Upper lobe of left lung (tissue), 6 donors: ENCODE data around the gene CXCR5. TPM values are rescaled to one million over a fixed set of nuclear protein-coding genes. Genes with fewer than 3 reads are reported as not detected.

Experiments used
- ATAC-seq, 2 donors: fragments of 200-7000 bp; cut with Tn5 transposase; one replicate each; pipeline ENCODE4 v1.9.1; 2022; ENCODE audit warnings: mild to moderate bottlenecking in 2 of 2, moderate library complexity in 2 of 2; ENCODE audit not compliant: low FRiP score in 2 of 2
- DNase-seq, 2 donors: peaks; one replicate each; pipeline ENCODE4 v3.0.0-alpha.2; 2019 to 2020
- H3K27ac ChIP-seq, 4 donors: fragments of 200-600 bp; sonication (generic); one replicate each; pipeline ENCODE4 v1.5.1; 2016 to 2019
- H3K27me3 ChIP-seq, 4 donors: fragments of 200-600 bp; sonication (generic); one replicate each; pipeline ENCODE4 v1.5.1; 2017 to 2019
- H3K36me3 ChIP-seq, 4 donors: fragments of 200-600 bp; sonication (generic); one replicate each; pipeline ENCODE4 v1.5.1; 2016 to 2019
- H3K4me1 ChIP-seq, 4 donors: fragments of 200-600 bp; sonication (generic); one replicate each; pipeline ENCODE4 v1.5.1; 2018 to 2019
- H3K4me3 ChIP-seq, 4 donors: fragments of 200-600 bp; sonication (generic); one replicate each; pipeline ENCODE4 v1.5.1; 2017 to 2019; ENCODE audit warnings: mild to moderate bottlenecking in 2 of 4, moderate library complexity in 1 of 4
- H3K9me3 ChIP-seq, 4 donors: fragments of 200-600 bp; sonication (generic); one replicate each; pipeline ENCODE4 v1.5.1; 2018 to 2019
- EP300 ChIP-seq, 4 donors: sonication (generic); formaldehyde crosslinking; IDR thresholded peaks; one replicate each; pipeline ENCODE4 v1.5.1; 2017; ENCODE audit warnings: antibody characterized with exemption in 4 of 4, control low read depth in 2 of 4
- POLR2A ChIP-seq, 4 donors: fragments of 450-650 bp; IDR thresholded peaks; one replicate each; pipeline ENCODE4 v1.5.1; 2016 to 2017; ENCODE audit warnings: antibody characterized with exemption in 4 of 4, mild to moderate bottlenecking in 2 of 4
- POLR2AphosphoS5 ChIP-seq, 2 donors: sonication (generic); formaldehyde crosslinking; IDR thresholded peaks; one replicate each; pipeline ENCODE4 v1.5.1; 2017; ENCODE audit warnings: antibody characterized with exemption in 2 of 2
- WGBS, 2 donors: methylation state at CpG; one replicate each; pipeline ENCODE4 v1.1.5; 2017 to 2018; 5-methylcytosine and 5-hydroxymethylcytosine counted together
- total RNA-seq, 6 donors: library from RNA; depleted of rRNA in 4 of 6; stranded (reverse); fragments of >200 nt in 4 of 6; gene quantifications; one replicate each; pipeline versions ENCODE4 v1.1.0 to v1.2.1, GENCODE V29; 2016 to 2021
- TF ChIP-seq, protein P1 (sequence below), 6 experiments: fragments of 450-650 bp in 4 of 6; fragments of 200-600 bp in 2 of 6; sonication (generic) in 2 of 6; IDR thresholded peaks; one replicate each; pipeline ENCODE4 v1.5.1; 2016 to 2019; ENCODE audit warnings: antibody characterized with exemption in 6 of 6
- donor health status: DM: no; HTN: no; CAD: no; lungs with moderate emphysema.
- donor health status: DM: no; HTN: yes; CAD: no; lungs with severe emphysema.

Gene CXCR5
- total RNA-seq, 6 donors from 2014 or later = under 0.01 to 0.17 (median 0.16) TPM; not detected in 2

GRCh38 chr11:118857385-118857784 is 26.3 kb upstream of the CXCR5 start:
- TF ChIP-seq EP300 (IDR thresholded peaks at IDR 0.05) (no peak), POLR2A (IDR thresholded peaks at IDR 0.05) (no peak), POLR2AphosphoS5 (IDR thresholded peaks at IDR 0.05) (no peak)
- TF ChIP-seq, protein P1, sequence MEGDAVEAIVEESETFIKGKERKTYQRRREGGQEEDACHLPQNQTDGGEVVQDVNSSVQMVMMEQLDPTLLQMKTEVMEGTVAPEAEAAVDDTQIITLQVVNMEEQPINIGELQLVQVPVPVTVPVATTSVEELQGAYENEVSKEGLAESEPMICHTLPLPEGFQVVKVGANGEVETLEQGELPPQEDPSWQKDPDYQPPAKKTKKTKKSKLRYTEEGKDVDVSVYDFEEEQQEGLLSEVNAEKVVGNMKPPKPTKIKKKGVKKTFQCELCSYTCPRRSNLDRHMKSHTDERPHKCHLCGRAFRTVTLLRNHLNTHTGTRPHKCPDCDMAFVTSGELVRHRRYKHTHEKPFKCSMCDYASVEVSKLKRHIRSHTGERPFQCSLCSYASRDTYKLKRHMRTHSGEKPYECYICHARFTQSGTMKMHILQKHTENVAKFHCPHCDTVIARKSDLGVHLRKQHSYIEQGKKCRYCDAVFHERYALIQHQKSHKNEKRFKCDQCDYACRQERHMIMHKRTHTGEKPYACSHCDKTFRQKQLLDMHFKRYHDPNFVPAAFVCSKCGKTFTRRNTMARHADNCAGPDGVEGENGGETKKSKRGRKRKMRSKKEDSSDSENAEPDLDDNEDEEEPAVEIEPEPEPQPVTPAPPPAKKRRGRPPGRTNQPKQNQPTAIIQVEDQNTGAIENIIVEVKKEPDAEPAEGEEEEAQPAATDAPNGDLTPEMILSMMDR (IDR thresholded peaks at IDR 0.05) = no peak
- no peaks in the 10 kb centered on the region for H3K4me1 ChIP-seq
- H3K27me3 ChIP-seq = no peaks in the 10 kb centered on the region
- no peak for ATAC-seq
- H3K36me3 ChIP-seq = no peaks in the 10 kb centered on the region
- no peak for DNase-seq
- H3K9me3 ChIP-seq = no peaks in the 10 kb centered on the region
- 87 to 95% methylated on average over 5 of the region's 5 CpGs for WGBS, 2 donors
- no peak overlapping the region for H3K4me3 ChIP-seq
- no peak overlapping the region for H3K27ac ChIP-seq

GRCh38 chr11:118859973-118860372 is 23.7 kb upstream of the CXCR5 start:
- Histone ChIP-seq H3K36me3 (no peaks in the 10 kb centered on the region), H3K4me1 (no peaks in the 10 kb centered on the region), H3K27ac (no peak overlapping the region), H3K4me3 (no peak overlapping the region), H3K27me3 (no peaks in the 10 kb centered on the region), H3K9me3 (no peaks in the 10 kb centered on the region)
- TF ChIP-seq, protein P1 (IDR thresholded peaks at IDR 0.05) = no peak
- no peak for TF ChIP-seq POLR2A (IDR thresholded peaks at IDR 0.05)
- no peak for ATAC-seq
- 69 to 72% methylated on average over 3 to 4 of the region's 4 CpGs for WGBS, 2 donors
- no peak for DNase-seq

- Histone ChIP-seq H3K36me3 (no peaks in the 10 kb centered on the region), H3K27me3 (no peaks in the 10 kb centered on the region), H3K27ac (peak overlapping the region in 2 of 4 donors; percentile 80 to 83), H3K4me3 (no peak overlapping the region), H3K4me1 (peaks cover 13 to 18% (median 14%) of the 10 kb centered on the region in 4 donors), H3K9me3 (no peaks in the 10 kb centered on the region)
- 66 to 70% methylated on average over 2 of the region's 2 CpGs for WGBS, 2 donors
- DNase-seq = no peak
- TF ChIP-seq POLR2AphosphoS5 (IDR thresholded peaks at IDR 0.05) (no peak), EP300 (IDR thresholded peaks at IDR 0.05) (no peak), POLR2A (IDR thresholded peaks at IDR 0.05) (no peak)
- TF ChIP-seq, protein P1 (IDR thresholded peaks at IDR 0.05) = no peak
- no peak for ATAC-seq
Observed at GRCh38 chr11:118868659-118869058, 15.0 kb upstream of the CXCR5 start.

DNA sequence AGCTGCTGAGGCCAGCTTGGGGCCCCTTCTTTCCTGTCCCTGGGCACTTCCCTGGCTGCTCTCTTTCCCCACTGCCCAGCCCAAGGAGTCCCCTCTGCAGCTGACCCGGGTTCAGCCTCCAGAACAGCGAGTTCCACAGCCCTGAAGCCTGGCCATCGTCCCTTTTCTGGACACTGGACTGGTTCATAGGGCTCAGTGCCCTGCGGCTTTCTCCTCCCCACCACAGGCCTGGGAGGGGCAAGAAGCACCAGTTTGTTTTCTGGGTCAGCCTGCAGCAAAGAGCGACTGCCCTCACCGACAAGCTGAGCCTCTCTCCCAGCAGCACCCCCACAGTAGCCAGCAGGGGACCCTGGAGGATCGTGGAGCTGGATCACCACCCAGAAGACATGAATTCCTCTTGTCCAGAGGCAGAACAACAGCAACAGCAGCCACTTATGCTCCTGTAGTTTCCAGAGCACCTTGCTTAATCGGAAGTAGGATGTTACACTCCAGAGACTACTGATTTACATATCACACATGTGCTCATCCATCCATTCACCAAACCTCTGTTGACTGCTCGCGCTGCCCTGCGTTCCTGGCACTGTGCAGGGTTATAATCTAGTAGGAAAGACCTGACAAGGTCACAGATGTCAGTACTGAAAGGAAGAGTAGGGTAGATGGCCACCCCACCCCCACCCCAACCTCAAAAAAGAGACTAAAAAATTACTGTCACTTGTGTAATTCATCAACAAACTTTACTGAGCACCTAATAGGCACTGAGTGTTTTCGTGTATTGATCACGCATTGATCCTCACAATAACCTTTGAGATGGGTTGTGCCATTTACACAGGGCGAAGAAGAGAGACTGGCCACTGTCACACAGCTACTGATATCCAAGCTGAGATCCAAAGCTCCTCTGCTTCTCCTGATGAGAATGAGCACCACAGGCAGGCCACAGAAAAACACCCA is 13.0 kb upstream of the CXCR5 start:
- Histone ChIP-seq H3K27me3 (no peaks in the 10 kb centered on the region), H3K36me3 (no peaks in the 10 kb centered on the region), H3K27ac (peak overlapping the region; percentile 80 to 88 (median 86)), H3K4me1 (peaks cover 13 to 18% (median 14%) of the 10 kb centered on the region in 4 donors), H3K4me3 (peak overlapping the region in 1 of 4 donors; percentile 24), H3K9me3 (no peaks in the 10 kb centered on the region)
- DNase-seq (no peak), ATAC-seq (peak; percentile 80 to 81)
- WGBS, 2 donors = 48 to 53% methylated on average over 11 to 14 of the region's 14 CpGs
- TF ChIP-seq POLR2AphosphoS5 (IDR thresholded peaks at IDR 0.05) (no peak), POLR2A (IDR thresholded peaks at IDR 0.05) (no peak), EP300 (IDR thresholded peaks at IDR 0.05) (no peak)
- TF ChIP-seq, protein P1 (IDR thresholded peaks at IDR 0.05) = peak in 2 of 6 experiments; percentile 6 to 31
